SK-N-SH treated with all-trans-retinoic acid at 6 μM for 48 hours (cell line): ENCODE results near the gene MYOD1.

Source experiments
- ATAC-seq: fragments of 200-7000 bp; cut with Tn5 transposase; 3 replicates; pipeline ENCODE4 v1.9.1; 2020; ENCODE audit warnings: mild to moderate bottlenecking, moderate library complexity
- ARNTL ChIP-seq: fragments of 450-650 bp; formaldehyde crosslinking; IDR thresholded peaks from 2 replicates; pipeline ENCODE4 v1.5.0; 2020; ENCODE audit warnings: low read depth, mild to moderate bottlenecking, moderate library complexity, borderline replicate concordance
- BACH2 ChIP-seq: fragments of 250-450 bp; sonication (Bioruptor Pico); IDR thresholded peaks from 2 replicates; pipeline ENCODE4 v1.9.0; 2021; ENCODE audit warnings: mild to moderate bottlenecking, borderline replicate concordance
- CREB5 ChIP-seq: fragments of 250-450 bp; sonication (Bioruptor Pico); IDR thresholded peaks from 2 replicates; pipeline ENCODE4 v1.5.1; 2020; ENCODE audit warnings: low read depth, mild to moderate bottlenecking, moderate library complexity
- ESRRG ChIP-seq: fragments of 250-450 bp; sonication (Bioruptor Pico); IDR thresholded peaks from 2 replicates; pipeline ENCODE4 v1.6.1; 2021; ENCODE audit warnings: mild to moderate bottlenecking
- GLIS3 ChIP-seq: fragments of 250-450 bp; sonication (Bioruptor Pico); IDR thresholded peaks from 2 replicates; pipeline ENCODE4 v1.5.0; 2020; ENCODE audit warnings: mild to moderate bottlenecking, moderate library complexity
- ISL1 ChIP-seq: fragments of 250-450 bp; sonication (Bioruptor Pico); IDR thresholded peaks from 2 replicates; pipeline ENCODE4 v2.1.2; 2022; ENCODE audit warnings: mild to moderate bottlenecking, moderate library complexity
- OSR1 ChIP-seq: fragments of 250-450 bp; sonication (Bioruptor Pico); IDR thresholded peaks from 2 replicates; pipeline ENCODE4 v1.8.0; 2022; ENCODE audit warnings: moderate library complexity, mild to moderate bottlenecking, inconsistent platforms
- PPARA ChIP-seq: fragments of 250-450 bp; sonication (Bioruptor Pico); IDR thresholded peaks from 2 replicates; pipeline ENCODE4 v1.5.0; 2020; ENCODE audit warnings: mild to moderate bottlenecking, borderline replicate concordance
- RARB ChIP-seq: fragments of 250-450 bp; sonication (Bioruptor Pico); IDR thresholded peaks from 2 replicates; pipeline ENCODE4 v1.8.0; 2021; ENCODE audit warnings: mild to moderate bottlenecking, moderate library complexity
- TCF4 ChIP-seq: fragments of 250-450 bp; sonication (Bioruptor Pico); IDR thresholded peaks from 2 replicates; pipeline ENCODE4 v1.8.0; 2021; ENCODE audit warnings: mild to moderate bottlenecking, moderate library complexity, borderline replicate concordance
- ZC3H10 ChIP-seq: fragments of 250-450 bp; sonication (Bioruptor Pico); IDR thresholded peaks from 2 replicates; pipeline ENCODE4 v1.5.1; 2021; ENCODE audit warnings: mild to moderate bottlenecking, moderate library complexity
- ZFP3 ChIP-seq: fragments of 250-450 bp; sonication (Bioruptor Pico); IDR thresholded peaks from 2 replicates; pipeline ENCODE4 v1.5.0; 2020; ENCODE audit warnings: mild to moderate bottlenecking, moderate library complexity
- ZFP30 ChIP-seq: fragments of 450-650 bp; formaldehyde crosslinking; IDR thresholded peaks from 2 replicates; pipeline ENCODE4 v1.5.0; 2022; ENCODE audit warnings: mild to moderate bottlenecking, moderate library complexity
- ZNF565 ChIP-seq: fragments of 450-650 bp; formaldehyde crosslinking; conservative IDR thresholded peaks from 2 replicates; pipeline ENCODE4 v1.5.0; 2020; ENCODE audit warnings: low read depth, mild to moderate bottlenecking, moderate library complexity
- ZNF70 ChIP-seq: fragments of 450-650 bp; formaldehyde crosslinking; IDR thresholded peaks from 2 replicates; pipeline ENCODE4 v1.5.0; 2020; ENCODE audit warnings: mild to moderate bottlenecking, moderate library complexity
- ZNF8 ChIP-seq: fragments of 450-650 bp; formaldehyde crosslinking; IDR thresholded peaks from 2 replicates; pipeline ENCODE4 v1.5.0; 2020; ENCODE audit warnings: mild to moderate bottlenecking, moderate library complexity
- TF ChIP-seq, protein P1 (sequence below): fragments of 250-450 bp; sonication (Bioruptor Pico); IDR thresholded peaks from 2 replicates; pipeline ENCODE4 v1.5.0; 2020; ENCODE audit warnings: mild to moderate bottlenecking, moderate library complexity
- TF ChIP-seq, protein P2 (sequence below): fragments of 250-450 bp; sonication (Bioruptor Pico); IDR thresholded peaks from 2 replicates; pipeline ENCODE4 v1.8.0; 2021; ENCODE audit warnings: low read depth, mild to moderate bottlenecking, moderate library complexity, borderline replicate concordance
- TF ChIP-seq, protein P3 (sequence below): fragments of 250-450 bp; sonication (Bioruptor Pico); IDR thresholded peaks from 2 replicates; pipeline ENCODE4 v1.5.1; 2021; ENCODE audit warnings: mild to moderate bottlenecking, moderate library complexity

MYOD1 gene

GRCh38 chr11:17730137-17730536 lies 10.8 kb downstream of the MYOD1 start:
- ATAC-seq: no peak
- TF ChIP-seq OSR1 (CRISPR knock-in tag) (no peak), ESRRG (CRISPR knock-in tag) (no peak), PPARA (CRISPR knock-in tag) (no peak), TCF4 (no peak), GLIS3 (CRISPR knock-in tag) (no peak), CREB5 (CRISPR knock-in tag) (no peak), ZNF565 (CRISPR knock-in tag) (no peak), BACH2 (CRISPR knock-in tag) (no peak), ZFP30 (CRISPR knock-in tag) (no peak), ZC3H10 (no peak), ARNTL (CRISPR knock-in tag) (no peak), ZFP3 (CRISPR knock-in tag) (no peak), RARB (CRISPR knock-in tag) (no peak), ISL1 (no peak), ZNF70 (CRISPR knock-in tag) (no peak)
- TF ChIP-seq, protein P1, sequence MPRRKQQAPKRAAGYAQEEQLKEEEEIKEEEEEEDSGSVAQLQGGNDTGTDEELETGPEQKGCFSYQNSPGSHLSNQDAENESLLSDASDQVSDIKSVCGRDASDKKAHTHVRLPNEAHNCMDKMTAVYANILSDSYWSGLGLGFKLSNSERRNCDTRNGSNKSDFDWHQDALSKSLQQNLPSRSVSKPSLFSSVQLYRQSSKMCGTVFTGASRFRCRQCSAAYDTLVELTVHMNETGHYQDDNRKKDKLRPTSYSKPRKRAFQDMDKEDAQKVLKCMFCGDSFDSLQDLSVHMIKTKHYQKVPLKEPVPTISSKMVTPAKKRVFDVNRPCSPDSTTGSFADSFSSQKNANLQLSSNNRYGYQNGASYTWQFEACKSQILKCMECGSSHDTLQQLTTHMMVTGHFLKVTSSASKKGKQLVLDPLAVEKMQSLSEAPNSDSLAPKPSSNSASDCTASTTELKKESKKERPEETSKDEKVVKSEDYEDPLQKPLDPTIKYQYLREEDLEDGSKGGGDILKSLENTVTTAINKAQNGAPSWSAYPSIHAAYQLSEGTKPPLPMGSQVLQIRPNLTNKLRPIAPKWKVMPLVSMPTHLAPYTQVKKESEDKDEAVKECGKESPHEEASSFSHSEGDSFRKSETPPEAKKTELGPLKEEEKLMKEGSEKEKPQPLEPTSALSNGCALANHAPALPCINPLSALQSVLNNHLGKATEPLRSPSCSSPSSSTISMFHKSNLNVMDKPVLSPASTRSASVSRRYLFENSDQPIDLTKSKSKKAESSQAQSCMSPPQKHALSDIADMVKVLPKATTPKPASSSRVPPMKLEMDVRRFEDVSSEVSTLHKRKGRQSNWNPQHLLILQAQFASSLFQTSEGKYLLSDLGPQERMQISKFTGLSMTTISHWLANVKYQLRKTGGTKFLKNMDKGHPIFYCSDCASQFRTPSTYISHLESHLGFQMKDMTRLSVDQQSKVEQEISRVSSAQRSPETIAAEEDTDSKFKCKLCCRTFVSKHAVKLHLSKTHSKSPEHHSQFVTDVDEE (CRISPR knock-in tag): no peak

- ATAC-seq: peak; percentile 93
Measured at GRCh38 chr11:17730608-17731462, 11.5 kb downstream of the MYOD1 start.

GRCh38 chr11:17733261-17733660 lies 13.9 kb downstream of the MYOD1 start:
- TF ChIP-seq, protein P2, sequence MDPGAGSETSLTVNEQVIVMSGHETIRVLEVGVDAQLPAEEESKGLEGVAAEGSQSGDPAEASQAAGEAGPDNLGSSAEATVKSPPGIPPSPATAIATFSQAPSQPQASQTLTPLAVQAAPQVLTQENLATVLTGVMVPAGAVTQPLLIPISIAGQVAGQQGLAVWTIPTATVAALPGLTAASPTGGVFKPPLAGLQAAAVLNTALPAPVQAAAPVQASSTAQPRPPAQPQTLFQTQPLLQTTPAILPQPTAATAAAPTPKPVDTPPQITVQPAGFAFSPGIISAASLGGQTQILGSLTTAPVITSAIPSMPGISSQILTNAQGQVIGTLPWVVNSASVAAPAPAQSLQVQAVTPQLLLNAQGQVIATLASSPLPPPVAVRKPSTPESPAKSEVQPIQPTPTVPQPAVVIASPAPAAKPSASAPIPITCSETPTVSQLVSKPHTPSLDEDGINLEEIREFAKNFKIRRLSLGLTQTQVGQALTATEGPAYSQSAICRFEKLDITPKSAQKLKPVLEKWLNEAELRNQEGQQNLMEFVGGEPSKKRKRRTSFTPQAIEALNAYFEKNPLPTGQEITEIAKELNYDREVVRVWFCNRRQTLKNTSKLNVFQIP (CRISPR knock-in tag): no peak
- TF ChIP-seq, protein P1 (CRISPR knock-in tag): no peak
- TF ChIP-seq, protein P3, sequence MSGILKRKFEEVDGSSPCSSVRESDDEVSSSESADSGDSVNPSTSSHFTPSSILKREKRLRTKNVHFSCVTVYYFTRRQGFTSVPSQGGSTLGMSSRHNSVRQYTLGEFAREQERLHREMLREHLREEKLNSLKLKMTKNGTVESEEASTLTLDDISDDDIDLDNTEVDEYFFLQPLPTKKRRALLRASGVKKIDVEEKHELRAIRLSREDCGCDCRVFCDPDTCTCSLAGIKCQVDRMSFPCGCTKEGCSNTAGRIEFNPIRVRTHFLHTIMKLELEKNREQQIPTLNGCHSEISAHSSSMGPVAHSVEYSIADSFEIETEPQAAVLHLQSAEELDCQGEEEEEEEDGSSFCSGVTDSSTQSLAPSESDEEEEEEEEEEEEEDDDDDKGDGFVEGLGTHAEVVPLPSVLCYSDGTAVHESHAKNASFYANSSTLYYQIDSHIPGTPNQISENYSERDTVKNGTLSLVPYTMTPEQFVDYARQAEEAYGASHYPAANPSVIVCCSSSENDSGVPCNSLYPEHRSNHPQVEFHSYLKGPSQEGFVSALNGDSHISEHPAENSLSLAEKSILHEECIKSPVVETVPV (CRISPR knock-in tag): no peak
- TF ChIP-seq ZNF8 (CRISPR knock-in tag) (no peak), ZNF565 (CRISPR knock-in tag) (no peak), GLIS3 (CRISPR knock-in tag) (no peak)
- no peak for ATAC-seq

More at GRCh38 chr11:17730608-17731462, 11.5 kb downstream of the MYOD1 start:
- TF ChIP-seq ZNF70 (CRISPR knock-in tag): peak; percentile 80
- no peak for TF ChIP-seq ISL1
